Choroid plexus epithelial cell (primary cell): ENCODE data around the gene ARHGAP24.

ENCODE experiments used
- DNase-seq: peaks from one replicate; pipeline ENCODE4 v3.0.0-alpha.2; 2010; ENCODE audit warnings: low read depth
- H3K4me3 ChIP-seq: 2 replicates; pipeline ENCODE4 v1.5.1; 2011; ENCODE audit warnings: low read depth, mild to moderate bottlenecking, control low read depth, low read length, moderate library complexity
- TF ChIP-seq, protein P1 (sequence below): conservative IDR thresholded peaks from 2 replicates; pipeline ENCODE4 v1.5.1; 2011; ENCODE audit warnings: low read depth, mild to moderate bottlenecking, control low read depth, inconsistent platforms, low read length, moderate library complexity

ARHGAP24 gene

GRCh38 chr4:85482010-85482738 is 7.2 kb downstream of the ARHGAP24 start:
- no peak overlapping the region for H3K4me3 ChIP-seq
- TF ChIP-seq, protein P1, sequence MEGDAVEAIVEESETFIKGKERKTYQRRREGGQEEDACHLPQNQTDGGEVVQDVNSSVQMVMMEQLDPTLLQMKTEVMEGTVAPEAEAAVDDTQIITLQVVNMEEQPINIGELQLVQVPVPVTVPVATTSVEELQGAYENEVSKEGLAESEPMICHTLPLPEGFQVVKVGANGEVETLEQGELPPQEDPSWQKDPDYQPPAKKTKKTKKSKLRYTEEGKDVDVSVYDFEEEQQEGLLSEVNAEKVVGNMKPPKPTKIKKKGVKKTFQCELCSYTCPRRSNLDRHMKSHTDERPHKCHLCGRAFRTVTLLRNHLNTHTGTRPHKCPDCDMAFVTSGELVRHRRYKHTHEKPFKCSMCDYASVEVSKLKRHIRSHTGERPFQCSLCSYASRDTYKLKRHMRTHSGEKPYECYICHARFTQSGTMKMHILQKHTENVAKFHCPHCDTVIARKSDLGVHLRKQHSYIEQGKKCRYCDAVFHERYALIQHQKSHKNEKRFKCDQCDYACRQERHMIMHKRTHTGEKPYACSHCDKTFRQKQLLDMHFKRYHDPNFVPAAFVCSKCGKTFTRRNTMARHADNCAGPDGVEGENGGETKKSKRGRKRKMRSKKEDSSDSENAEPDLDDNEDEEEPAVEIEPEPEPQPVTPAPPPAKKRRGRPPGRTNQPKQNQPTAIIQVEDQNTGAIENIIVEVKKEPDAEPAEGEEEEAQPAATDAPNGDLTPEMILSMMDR, result no peak
- no peak for DNase-seq

GRCh38 chr4:85486425-85487086 is 11.6 kb downstream of the ARHGAP24 start:
- DNase-seq, result peak; percentile 68
- TF ChIP-seq, protein P1, result no peak
- H3K4me3 ChIP-seq, result no peak overlapping the region

DNA sequence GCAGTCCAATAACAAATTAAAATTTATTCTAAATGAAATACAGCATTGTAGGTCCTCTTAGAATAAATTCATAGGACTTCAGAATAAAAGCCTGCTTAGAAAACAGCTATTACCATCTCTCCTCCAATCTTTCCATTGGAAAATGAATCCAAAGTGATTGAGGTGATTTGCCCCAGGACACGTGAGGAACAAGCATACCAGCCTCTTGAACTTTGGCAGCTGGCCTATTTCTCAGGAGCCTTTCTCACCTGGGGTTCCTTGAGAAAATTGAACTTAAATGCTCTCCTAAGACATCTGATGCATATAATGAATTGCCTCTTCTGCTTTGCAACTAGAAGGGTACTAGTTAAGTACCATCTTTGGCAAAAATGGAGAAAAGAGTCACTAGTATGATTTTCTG is 13.5 kb downstream of the ARHGAP24 start:
- TF ChIP-seq, protein P1, result no peak

GRCh38 chr4:85489273-85489981 is 14.5 kb downstream of the ARHGAP24 start:
- TF ChIP-seq, protein P1, result no peak
- DNase-seq, result peak; percentile 48
- H3K4me3 ChIP-seq, result no peak overlapping the region

More for the DNA sequence above, 13.5 kb downstream of the ARHGAP24 start:
- no peak overlapping the region for H3K4me3 ChIP-seq
- DNase-seq, result no peak

DNA sequence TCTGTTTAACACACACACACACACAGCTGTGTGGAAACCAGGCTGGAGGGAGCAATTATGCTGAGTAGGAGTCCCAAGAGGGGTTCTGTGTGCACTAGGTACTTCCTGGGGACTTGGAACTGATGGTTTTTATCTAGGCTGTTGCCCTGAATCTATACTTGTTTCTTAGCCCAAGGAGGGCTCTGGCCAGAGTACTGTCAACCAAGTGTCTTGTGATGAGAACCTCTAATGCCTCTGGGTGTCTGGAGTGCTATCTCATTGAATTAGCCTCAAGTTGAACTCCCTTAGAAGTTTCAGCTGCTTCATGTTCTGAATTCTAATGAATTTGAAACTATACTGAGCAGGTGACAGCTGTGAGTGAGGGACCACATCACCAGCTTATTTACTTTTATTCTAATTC is 16.6 kb downstream of the ARHGAP24 start:
- no peak overlapping the region for H3K4me3 ChIP-seq
- no peak for DNase-seq
- TF ChIP-seq, protein P1, result no peak

GRCh38 chr4:85492336-85492735 is 17.4 kb downstream of the ARHGAP24 start:
- DNase-seq, result no peak
- TF ChIP-seq, protein P1, result no peak

More at GRCh38 chr4:85492336-85492735, 17.4 kb downstream of the ARHGAP24 start:
- H3K4me3 ChIP-seq, result no peak overlapping the region
